Sigmoid colon (tissue), 4 donors: ENCODE data around the gene GLDC.

Experiments
- CTCF ChIP-seq, 4 experiments: fragments of 450-650 bp in 3 of 4; fragments of 200-600 bp in 1 of 4; IDR thresholded peaks; one replicate each; pipeline ENCODE4 v1.5.1; 2016 to 2019; ENCODE audit warnings: antibody characterized with exemption in 4 of 4, mild to moderate bottlenecking in 3 of 4, moderate library complexity in 2 of 4
- EP300 ChIP-seq, 4 donors: sonication (generic); formaldehyde crosslinking; IDR thresholded peaks; one replicate each; pipeline ENCODE4 v1.6.1; 2017; ENCODE audit warnings: antibody characterized with exemption in 4 of 4
- POLR2A ChIP-seq, 2 donors: fragments of 450-650 bp; IDR thresholded peaks; one replicate each; pipeline ENCODE4 v1.6.1; 2016; ENCODE audit warnings: antibody characterized with exemption in 2 of 2, mild to moderate bottlenecking in 2 of 2, moderate library complexity in 2 of 2

DNA sequence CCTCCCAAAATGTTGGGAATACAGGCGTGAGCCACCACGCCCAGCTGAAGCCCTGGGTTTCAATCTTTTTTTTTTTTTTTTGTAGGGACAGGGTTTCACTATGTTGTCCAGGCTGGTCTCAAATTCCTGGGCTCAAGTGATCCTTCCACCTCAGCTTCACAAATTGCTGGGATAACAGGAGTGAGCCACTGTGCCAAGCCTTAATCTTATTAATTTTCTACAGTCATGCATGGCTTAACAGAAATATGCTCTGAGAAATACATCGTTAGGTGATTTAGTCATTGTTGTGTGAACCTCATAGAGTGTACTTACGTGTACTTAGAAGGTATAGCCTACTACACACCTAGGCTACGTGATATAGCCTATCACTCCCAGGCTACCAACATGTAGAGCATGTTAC, 31.0 kb downstream of the GLDC start:
- TF ChIP-seq EP300 (IDR thresholded peaks at IDR 0.05) (no peak), CTCF (IDR thresholded peaks at IDR 0.05) (no peak), POLR2A (IDR thresholded peaks at IDR 0.05) (no peak)
